HG03135 (cell line): Measurements from ENCODE around the gene LYPD4.
"Not testable (repeated sequence)": the region's sequence is repeated elsewhere in the genome, so short reads cannot be mapped to it uniquely, and the experiment has no call there.

Experiments used
- ATAC-seq: cut with Tn5 transposase; IDR thresholded peaks from one replicate; pipeline ENCODE4 v1.9.1; 2021; ENCODE audit warnings: mild to moderate bottlenecking, moderate library complexity; ENCODE audit not compliant: unreplicated experiment

The LYPD4 gene

DNA sequence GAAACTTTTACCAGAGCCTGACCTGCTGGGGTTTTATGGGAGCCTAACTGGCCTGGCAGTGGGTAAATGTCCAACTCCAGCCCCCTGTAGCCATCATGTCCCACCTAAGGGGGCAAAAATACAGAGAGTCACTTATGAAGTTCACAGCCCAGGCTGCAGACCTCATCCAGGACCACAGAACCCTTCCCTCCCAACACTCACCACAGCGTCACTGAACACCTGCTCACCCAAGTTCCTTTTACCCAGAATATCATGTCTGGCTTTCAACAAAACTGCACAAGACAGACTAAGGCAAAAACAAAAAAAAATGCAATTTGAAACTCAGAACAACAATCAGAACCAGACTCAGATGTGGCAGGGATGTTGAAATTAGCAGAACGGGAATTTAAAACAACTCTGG lies 41.7 kb downstream of the LYPD4 start:
- ATAC-seq = no peak

DNA sequence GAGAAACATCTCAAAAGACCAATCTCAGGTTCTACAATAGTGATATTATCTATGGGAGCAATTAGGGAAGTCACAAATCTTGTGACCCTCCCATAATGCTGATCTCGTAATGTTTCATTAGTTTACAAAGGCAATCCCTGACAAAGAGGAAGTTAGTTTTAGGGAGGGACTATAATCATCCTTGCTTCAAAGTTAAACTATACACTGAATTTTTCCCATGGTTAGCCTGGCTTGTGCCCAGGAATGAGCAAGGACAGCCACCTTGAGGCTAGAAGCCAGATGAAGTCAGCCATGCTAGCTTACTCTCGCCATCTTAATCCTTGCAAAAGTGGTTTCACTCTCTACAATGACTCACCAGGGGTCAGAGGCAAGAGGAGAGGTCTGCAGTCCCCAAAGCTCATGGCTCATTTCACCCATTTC lies 42.7 kb downstream of the LYPD4 start:
- no peak for ATAC-seq

DNA sequence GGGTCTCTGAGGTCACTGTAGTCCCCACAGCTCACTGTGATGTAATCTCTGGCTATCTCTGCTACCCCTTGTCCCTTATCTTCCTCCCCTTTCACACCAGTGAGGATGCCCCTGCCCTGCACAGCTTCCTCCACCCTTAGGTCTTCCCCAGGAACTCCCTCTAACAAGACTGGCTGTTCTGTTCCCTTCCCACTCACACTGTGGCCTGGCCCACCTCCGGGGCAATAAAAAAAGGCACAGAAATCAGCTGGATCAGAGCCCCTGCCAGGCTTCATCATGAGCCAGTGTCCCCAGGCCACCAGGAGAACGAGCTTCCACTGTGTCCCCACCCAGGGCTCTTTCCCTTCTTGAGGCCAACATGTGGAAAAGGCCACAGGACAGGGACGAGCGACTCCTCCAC lies 43.5 kb downstream of the LYPD4 start:
- no peak for ATAC-seq

DNA sequence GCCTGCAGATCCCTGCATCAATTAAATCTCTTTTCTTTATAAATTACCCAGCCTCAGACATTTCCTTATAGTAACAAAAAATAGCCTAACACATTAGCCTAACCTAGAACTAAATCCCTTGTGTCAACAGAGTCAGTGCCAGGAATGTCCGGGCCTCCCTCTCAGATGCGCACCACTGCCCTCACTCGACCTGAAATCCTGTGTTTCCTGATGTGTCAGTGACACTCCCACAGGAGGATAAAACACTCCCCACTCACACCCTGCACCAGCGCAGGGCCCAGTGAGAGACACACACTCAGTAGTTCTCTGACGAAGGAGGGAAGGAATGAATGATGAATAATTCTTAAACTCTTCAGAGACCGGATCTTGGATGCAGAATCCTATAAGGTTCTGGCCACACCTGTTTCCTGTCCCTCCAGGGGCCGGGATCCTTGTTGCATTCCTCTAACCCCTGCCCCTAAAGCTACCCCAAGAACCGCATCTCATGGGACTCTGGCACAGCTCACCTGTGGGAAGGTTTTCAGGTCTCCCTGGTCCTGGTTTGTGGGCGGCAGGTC lies 45.0 kb downstream of the LYPD4 start:
- ATAC-seq = no peak

DNA sequence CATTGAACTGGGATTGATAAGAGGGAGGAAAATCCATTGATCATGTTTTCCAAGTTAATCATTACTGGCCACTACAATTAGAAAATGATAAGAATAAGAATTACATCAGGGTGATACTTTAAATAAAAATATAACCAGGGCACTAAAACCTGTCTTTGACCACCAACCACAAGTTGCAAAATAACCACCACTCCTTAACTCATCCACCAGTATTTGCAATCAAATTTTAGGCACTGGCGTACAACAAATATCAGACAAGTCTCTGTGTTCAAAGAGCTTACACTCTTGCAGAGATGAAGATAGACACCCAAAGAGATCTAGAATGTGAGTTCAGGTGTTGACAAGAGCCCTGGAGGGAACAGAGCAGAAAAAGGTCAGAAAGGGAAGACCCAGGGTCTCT lies 47.6 kb downstream of the LYPD4 start:
- no peak for ATAC-seq

DNA sequence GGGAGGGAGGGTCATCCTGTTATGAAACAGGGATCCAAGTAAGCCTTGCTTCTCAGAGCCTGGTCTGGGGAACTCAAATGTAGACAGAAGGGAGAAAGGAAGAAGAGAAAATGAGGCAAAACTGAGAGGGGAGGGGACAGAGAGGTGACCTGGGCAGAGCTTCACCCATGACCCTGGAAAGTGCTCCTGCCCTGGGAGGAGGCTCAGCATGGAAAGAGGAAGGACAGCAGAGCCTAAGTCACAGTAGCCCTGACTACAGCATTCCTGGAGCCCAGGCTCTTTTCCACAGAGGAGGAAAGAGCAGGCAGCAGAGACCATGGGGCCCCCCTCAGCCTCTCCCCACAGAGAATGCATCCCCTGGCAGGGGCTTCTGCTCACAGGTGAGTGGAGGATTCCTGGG lies 48.1 kb downstream of the LYPD4 start, which contains the start of gene CEACAM3:
Gene CEACAM3, plus strand, starts transcription at position 226 of the 400 bp plus-strand sequence. Its CDS starts 91 bp downstream, at position 317.
- no peak for ATAC-seq

DNA sequence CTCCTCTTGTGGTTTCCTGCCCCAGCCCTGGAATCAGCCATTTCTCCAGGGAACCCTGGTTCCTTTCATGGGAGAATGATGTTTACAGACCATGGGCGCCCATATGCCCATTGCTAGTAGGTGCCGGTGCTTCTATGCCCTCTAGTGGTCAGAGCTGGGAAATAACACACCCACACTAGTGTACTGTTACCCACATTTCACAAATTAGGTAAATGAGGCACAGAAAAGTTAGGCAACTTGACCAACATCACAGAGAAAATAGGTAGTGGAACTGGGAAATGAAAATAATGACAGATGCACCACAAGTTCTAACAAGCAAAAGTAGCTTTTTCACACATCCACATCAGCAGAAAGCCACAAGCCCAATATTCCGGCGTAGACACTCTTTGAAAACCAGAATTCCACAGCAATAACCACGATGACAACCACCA lies 49.4 kb downstream of the LYPD4 start:
- no peak for ATAC-seq

DNA sequence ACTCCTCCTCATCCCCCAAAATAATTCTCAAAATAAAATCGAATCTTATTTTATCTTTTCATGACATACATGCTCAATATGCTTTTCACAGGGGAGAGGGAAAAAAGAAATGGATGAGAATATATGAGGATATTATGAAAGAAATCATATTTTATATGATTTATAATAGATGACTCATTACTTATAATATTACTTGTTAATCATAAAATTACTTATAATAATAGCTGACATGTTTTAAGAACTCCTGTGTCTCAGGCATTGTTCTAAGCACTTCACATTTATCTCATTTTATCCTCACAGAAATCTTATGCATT lies 51.1 kb downstream of the LYPD4 start:
- ATAC-seq = no peak

DNA sequence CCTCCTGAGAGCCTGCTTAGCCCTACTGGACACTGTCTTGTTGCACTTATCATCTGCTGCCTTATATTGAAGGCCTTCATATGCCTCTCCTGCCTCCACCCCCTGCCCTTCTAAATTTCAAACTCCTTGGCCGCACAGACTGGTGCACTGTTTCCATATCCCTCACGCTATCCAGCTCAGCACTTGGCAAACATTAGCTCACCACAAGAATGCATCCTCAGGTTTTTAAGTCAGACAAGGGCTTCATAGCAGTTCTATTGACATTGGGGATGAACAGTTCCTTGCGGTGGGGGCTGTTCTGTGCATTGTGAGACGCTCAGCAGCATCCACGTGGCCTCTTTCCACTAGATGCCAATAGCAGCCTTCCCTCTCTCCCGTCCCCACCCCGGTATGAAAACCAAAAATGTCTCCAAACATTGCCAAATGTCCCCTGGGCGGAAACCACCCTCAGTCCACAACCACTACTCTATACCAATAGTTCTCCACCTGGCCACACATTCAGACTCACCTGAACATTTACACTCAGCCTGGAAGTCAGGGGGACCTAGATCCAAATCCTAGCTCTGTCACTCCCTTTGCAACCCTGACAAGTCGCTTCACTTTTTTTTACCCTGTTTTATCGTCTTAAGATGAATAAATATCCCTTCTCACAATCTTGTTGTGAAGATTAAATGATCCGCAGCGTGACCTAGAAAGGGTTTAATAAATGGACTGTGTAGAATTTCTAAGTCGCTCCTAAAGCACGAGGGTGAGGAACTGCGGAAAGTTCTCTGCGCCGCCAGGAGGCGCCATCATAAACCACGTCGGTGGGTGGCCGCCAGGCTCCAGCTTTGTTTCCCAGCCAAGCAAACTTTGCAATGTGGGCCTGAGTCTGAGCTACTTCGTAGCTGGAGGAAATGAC lies 51.7 kb downstream of the LYPD4 start:
- ATAC-seq = no peak

DNA sequence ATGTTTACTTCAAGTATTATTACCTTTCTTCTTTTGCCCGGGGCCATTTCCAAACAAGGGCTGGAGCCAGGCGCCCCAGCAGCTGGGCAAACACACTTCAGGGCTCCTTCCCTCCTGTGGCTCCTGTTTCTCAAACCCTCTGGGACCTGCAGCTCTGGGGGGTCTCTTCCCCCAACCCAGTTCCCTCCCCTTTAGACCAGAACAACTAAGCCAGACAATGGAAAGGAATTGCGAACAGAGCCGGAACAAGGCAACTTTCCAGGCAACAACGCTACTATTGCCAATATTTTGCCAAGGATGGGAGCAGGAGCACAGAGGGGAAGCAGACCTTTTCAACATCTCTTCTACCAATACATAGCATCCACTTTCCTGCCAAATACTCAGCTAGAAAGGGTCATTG lies 55.4 kb downstream of the LYPD4 start:
- ATAC-seq = not testable (repeated sequence)

DNA sequence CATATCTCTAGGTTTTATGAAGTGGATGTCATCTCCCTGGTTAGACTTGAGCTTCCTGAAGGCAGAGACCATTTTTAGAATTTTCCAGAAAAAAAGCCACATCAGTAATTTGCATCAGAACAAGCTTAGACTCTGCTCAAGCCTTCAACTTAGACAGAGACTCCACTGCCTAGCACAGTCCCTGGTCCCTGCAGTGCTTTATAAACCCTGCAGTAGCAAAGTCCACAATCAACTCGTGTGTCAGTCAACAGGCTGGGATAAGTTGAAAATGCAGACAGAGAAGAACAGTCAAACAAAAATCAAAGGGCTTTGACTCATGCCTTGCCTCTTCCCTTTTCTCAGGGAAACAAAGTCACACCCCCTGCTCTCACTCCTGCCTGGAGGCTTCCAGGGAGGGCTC lies 56.0 kb downstream of the LYPD4 start:
- ATAC-seq = not testable (repeated sequence)
